ENCODE results near the gene MAST1.
"Not testable (repeated sequence)": the region's sequence is repeated elsewhere in the genome, so short reads cannot be mapped to it uniquely, and the experiment has no call there.

The MAST1 gene

GRCh38 chr19:12801466-12802266 lies 36.6 kb upstream of the MAST1 start, which contains the start of the genes PRDX2 and THSD8:
TSS of gene PRDX2 (minus strand) at chr19:12801800. CDS start at chr19:12801261, 539 bp downstream.
TSS of gene THSD8 (plus strand) at chr19:12802069. CDS start at chr19:12802072, 3 bp downstream.
- peak; percentile 74 for DNase-seq

DNA sequence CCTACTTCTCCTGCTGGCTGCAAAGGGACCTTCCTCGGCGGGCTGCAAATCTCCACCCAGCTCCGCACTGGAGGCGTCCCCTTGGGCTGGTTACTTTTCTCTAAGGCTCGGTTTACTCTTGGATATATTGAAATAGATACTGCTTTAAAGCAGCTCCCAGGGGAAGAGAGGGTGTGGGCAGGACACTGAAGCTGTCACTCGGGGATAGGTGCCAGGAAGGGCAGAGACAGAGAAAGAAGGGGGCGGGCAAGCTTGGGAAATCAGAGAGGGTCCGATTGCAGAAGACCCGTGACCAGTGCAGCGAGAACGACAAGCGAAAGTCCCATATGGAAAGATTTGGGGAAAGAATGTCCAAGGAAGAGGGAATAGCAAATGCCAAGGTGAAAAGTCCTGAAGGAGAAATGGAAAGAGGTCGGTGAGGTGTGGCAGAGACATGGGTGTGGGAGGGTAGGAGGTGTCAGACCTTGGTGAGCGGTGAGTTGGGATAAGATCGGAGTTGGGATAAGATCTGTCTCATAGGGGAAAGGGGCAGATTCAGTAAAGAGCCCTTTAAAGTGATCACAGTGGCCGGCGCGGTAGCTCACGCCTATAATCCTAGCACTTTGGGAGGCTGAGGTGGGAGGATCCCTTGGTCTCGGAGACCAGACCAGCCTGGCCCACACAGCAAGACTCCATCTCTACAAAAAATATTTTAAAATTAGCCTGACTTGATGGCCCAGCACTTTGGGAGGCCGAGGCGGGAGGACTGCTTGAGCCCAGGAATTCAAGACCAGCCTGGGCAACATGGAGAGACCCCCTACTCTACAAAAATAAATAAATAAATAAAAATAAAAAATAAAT lies 35.8 kb upstream of the MAST1 start:
- no peak for DNase-seq

- no peak for DNase-seq
Measured at GRCh38 chr19:12804051-12804450, 34.3 kb upstream of the MAST1 start.

DNA sequence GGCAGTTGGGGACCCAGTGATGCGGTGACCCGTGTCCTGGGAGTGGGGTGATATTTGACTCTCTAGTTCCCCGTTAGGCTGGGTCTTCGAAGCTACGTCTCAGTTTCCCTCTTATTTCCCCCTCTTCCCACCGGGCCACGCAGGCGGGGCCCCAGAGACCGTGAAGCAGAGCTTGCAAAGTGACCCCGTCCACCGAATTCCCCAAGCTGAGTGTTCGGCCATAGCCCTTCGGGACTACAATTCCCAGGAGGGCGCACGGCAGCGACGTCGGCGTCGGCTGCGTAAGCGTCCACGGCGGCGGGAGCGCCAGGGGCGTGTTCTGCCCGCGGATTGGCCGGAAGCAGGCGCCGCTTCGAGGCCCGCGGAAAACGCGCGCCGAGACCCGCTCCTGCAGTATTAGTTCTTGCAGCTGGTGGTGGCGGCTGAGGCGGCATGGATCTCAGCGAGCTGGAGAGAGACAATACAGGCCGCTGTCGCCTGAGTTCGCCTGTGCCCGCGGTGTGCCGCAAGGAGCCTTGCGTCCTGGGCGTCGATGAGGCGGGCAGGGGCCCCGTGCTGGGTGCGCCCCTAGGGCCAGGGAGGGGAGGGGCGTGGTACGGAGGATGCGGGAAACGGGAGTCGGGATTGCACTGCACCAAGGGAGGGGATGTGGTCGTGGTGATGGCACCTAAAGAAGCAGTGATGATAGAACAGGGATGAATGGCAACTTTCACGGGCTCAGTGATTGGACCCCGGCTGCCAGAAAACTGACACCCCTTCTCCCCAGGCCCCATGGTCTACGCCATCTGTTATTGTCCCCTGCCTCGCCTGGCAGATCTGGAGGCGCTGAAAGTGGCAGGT lies 31.9 kb upstream of the MAST1 start, which contains the start of gene RNASEH2A:
TSS of gene RNASEH2A (plus strand) at position 343 of the 840 bp plus-strand sequence. CDS start at position 433, 90 bp downstream.
- DNase-seq = peak; percentile 83

- no peak for DNase-seq
Measured at GRCh38 chr19:12815088-12815487, 23.2 kb upstream of the MAST1 start.

- DNase-seq = not testable (repeated sequence)
Measured at GRCh38 chr19:12817188-12817587, 21.1 kb upstream of the MAST1 start.

DNA sequence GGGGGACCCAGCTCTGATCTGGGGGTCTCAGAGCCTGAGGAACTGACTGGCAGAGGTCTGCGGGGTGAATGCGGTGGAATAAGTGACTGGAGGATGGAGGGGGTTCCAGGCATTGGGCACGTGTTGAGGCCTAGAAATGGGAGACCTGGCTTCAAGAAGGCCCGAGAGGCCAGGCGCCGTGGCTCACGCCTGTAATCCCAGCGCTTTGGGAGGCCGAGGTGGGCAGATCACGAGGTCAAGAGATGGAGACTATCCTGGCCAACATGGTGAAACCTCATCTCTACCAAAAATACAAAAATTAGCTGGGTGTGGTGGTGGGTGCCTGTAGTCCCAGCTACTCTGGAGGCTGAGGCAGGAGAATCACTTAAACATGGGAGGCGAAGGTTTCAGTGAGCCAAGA lies 20.5 kb upstream of the MAST1 start:
- DNase-seq = not testable (repeated sequence)

DNA sequence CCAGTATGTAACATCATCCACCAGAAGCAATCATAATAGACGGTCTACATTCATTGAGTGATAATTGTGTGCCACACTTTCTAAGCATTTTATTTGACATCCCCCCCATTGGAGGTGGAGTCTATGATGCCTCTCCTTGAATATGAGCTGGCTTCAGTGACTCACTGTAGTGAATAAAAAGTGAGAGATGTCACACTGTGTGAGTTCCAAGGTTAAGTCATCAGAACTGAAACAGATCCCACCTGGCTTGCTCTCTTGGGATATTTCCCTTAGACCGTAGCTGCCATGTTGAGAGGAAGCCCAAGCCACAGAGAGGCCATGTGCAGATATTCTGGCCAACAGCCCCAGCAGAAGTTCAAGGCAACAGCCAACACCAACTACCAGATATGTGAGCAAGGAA lies 16.6 kb upstream of the MAST1 start:
- DNase-seq = no peak

- DNase-seq = no peak
Measured at GRCh38 chr19:12825254-12826131, 12.8 kb upstream of the MAST1 start.

DNA sequence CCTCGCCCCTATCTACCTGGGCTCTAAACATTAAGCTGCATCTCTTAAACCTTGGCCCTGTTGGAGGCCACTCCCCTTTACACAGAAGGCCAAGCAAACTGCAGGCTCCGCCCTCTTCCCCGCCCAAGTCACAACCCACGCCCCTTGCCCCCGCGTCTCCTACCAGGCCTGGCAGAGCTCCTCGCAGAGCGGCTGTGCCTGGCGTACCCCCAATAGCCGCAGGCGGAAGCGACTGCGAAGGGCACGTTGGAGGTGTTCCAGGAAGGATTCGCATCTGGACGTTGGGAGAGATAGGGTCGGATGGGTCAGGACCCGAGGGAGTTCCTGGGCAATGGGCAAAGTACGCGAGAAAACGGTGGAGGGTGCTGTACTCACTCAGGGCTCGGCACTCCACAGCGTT lies 9.8 kb upstream of the MAST1 start:
- DNase-seq = no peak

DNA sequence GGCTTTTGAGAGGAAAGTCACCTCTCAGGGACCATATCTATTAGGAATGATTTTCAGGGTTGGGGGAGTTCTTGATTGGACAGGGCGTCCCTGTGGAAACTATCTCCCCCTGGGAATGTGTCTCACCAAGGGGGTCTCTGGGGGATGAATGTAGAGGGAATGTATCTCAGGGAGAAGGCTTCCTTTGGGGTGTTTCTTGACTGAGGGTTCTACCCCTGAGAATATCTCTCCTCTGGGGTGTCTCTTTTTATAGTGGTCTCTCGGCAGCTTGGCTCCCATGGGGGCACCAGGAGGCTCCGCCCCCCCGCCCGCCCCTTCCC lies 4.9 kb upstream of the MAST1 start:
- DNase-seq = no peak

DNA sequence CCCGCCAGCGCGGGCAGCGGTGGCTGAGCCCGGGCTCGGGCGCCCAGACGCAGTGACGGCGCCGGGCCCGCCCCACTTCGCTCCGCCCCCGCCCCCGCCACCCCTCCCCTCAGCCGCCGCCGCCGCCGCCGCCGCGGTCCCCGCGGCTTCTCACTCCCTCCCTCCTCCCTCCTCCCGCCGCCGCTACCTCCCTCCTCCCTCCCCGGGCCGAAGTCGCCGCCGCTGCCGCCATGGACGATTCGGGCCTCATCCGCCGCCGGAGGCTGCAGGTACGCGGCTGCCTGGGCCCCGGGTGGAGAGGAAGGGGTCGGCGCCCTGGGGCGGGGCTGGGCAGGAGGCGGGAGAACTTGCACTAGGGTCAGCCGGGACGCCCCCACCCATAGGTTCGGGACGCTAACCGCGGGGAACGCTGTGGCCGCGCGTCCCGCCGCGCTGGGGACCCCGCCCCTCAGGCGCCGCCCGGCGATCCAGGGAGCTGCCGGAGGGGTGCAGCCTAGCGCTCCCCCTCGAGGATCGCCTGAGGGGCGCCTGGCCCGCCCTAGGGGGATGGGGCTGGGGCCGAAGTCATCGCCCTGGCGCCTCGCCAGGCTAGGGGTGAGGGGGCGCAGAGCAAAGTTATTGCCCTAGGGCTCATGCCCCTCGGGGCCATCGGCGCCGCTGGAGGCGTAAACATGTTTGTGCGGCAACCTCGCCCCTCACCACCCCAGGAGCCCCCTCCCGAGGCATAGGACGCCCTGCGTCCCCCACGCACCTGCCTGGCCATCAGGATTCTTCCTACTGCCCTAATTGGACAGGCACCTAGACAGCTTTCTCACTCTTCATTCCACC lies 4.4 kb upstream of the MAST1 start:
- peak; percentile 35 for DNase-seq

DNA sequence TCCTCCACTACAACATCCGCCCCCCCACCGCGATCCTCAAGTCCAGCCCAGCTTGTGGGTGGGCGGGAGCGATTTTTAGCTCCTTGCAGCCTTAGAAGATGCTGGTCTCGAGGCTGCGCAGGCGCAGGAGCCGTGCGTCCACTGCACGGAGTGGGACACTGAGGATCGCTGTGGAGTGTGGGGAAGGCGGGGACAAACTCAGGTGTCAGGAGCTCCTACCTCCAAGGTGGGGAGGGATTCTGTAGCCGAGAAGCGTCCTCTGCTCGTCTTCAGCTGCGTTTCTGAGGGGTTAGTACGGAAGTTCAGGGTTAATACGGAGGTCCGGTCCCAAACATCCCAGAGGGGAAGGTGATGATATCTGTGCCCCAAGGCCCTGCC lies 3.8 kb upstream of the MAST1 start, which contains the start of gene RTBDN:
TSS of gene RTBDN (minus strand) at position 14 of the 378 bp plus-strand sequence. CDS start 4,600 bp downstream, outside the sequence.
- DNase-seq = no peak

- no peak for DNase-seq
Measured at GRCh38 chr19:12834976-12835757, 3.1 kb upstream of the MAST1 start.

GRCh38 chr19:12836529-12836863 lies 1.8 kb upstream of the MAST1 start:
- no peak for DNase-seq

- no peak for DNase-seq
Measured at GRCh38 chr19:12837225-12837624, 1.1 kb upstream of the MAST1 start.

DNA sequence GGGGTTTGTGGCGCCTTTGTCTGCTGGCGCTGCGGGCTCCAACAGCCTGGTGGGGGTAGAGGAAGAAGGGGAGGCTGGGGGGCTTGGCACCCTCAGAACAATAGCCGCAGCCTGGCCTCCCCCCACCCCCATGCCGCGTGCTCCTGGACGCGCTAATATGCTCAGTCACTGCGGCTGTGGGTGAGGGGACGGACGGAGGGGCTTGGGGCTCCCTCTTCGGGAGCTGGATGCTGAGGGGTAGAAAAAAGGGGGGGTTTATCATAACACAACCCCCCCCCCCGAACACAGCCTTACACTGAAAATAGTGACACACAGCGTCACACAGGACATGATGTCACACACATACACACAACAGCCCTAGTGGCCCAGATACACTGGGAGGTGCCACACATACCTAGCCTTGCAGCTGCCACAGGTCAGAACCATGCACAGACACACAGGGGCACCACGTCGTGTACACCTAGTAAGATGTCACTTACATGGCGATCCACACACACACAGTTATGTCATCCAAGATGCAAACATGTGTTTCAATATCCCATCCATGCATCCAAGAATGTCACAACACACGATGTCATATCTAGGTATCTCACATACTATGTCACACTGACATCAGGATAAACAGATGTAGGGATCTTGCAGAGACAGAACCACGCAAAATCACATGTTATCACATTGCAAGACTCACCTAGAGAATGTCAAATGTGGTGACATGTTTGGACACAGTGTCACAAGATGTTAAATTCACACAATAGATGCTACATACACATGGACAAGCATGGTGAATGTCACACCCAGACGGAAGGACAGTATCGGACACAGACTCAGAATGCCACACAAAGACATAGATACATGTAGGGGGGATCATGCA lies 806 bp downstream of the MAST1 start:
- DNase-seq = no peak

- peak; percentile 32 for DNase-seq
Measured at GRCh38 chr19:12840091-12841079, 2.1 kb downstream of the MAST1 start.
